ENCODE measurements around the gene NCKAP5.

Gene NCKAP5

DNA sequence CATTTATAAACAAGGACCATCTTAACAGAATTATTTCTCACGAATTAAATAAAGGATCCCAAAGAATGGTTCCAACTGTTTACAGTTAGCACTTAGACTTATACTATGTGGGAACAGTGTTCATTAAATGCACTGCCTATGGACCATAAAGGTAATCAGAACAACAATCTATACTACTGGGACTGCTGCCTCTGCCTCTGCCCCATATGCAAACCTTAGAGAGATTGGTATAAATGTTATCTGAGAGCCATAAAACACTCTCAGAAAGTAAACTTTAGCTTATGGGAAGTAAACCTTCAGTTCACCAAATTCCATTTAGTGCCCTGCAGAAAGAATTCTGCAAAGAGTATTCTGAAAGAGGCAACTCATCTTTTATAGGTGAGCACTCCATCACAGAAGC is 448.0 kb downstream of the NCKAP5 start:
- FAIRE-seq (no peak), DNase-seq (ENCODE audit: insufficient read length) (no peak)
- TF ChIP-seq POLR2AphosphoS5 (IDR thresholded peaks at IDR 0.05; ENCODE audit: low read depth, low read length) (no peak), POLR2A (IDR thresholded peaks at IDR 0.05; ENCODE audit: low read depth, low read length) (no peak), TAF1 (IDR thresholded peaks at IDR 0.05; ENCODE audit: borderline replicate concordance, low read depth, low read length) (no peak)

DNA sequence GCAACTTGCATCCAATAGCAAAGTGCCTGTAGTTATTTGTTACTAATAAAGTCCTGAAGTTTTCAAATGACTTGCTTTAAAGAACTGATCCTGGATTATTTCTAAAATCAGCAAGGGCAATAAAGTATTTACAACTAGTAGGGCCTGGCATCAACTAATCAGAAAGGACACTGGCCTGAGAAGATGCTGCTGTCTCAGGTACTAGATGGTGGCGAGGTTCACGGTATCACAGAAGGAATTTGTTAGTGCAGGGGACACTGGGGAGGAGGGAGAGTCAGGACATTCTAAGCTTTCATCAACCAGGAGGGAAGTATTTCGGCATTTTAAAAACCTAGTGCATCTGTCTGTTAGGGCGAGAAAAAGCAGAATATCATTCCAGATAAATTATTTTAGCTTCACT is 458.1 kb downstream of the NCKAP5 start:
- TF ChIP-seq POLR2AphosphoS5 (IDR thresholded peaks at IDR 0.05; ENCODE audit: low read depth, low read length) (no peak), POLR2A (IDR thresholded peaks at IDR 0.05; ENCODE audit: low read depth, low read length) (no peak), TAF1 (IDR thresholded peaks at IDR 0.05; ENCODE audit: borderline replicate concordance, low read depth, low read length) (no peak)
- DNase-seq (ENCODE audit: insufficient read length) (no peak), FAIRE-seq (no peak)

DNA sequence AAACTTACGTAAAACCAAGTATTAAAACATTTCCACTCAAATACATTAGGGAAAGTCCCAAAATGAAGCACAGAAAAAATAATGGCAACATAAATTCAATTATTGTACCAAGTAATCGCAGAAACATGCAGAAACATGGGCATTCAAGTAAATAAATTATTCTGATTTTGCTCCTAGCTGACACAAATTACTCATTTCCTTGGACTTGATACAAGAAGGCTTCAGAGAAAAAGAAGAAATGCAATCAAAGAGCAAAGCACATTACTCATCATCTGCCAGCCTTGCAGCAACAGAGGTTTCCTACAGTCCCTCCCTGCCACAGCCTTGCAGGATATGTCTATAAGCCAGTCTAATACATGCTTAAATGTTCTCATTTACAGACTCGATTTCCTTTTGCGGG is 458.5 kb downstream of the NCKAP5 start:
- DNase-seq (ENCODE audit: insufficient read length) = no peak
- FAIRE-seq = no peak
- TF ChIP-seq TAF1 (IDR thresholded peaks at IDR 0.05; ENCODE audit: borderline replicate concordance, low read depth, low read length) (no peak), POLR2AphosphoS5 (IDR thresholded peaks at IDR 0.05; ENCODE audit: low read depth, low read length) (no peak), POLR2A (IDR thresholded peaks at IDR 0.05; ENCODE audit: low read depth, low read length) (no peak)

DNA sequence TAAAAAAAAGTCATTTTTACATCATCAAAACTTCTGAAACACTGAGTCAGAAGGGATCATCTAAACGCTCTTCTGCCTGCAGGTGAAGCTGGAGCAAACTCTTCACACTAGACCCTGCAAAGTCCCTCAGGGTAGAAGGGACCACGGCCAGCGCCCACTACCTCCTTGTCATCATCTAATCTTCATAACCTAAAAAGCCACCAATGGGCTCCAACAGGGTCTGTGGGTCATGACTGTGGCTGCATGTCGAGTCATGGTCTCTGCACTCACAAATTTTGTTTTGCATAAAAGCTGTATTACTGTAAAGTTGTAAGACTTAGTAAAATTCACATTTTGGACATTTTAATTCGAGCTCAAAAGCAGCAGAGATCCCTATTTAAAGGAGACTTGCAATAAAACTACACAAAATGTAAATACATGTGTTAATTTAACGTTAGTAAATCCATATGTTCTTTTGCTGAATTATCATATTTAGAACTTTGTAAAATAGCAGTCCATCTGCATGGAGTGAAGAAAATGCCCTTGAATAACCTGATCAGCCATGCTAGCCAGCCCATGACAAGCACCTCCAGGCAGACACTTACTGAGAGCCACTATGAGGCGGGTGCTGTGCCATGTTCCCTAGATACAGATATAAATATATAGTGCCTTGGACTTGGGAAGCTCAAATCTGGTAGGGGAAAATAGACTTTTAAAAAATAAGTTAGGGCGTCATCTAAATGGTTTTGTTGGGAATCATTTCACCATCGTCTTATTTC is 461.0 kb downstream of the NCKAP5 start:
- DNase-seq (ENCODE audit: insufficient read length) (no peak), FAIRE-seq (no peak)
- TF ChIP-seq TAF1 (IDR thresholded peaks at IDR 0.05; ENCODE audit: borderline replicate concordance, low read depth, low read length) (no peak), POLR2AphosphoS5 (IDR thresholded peaks at IDR 0.05; ENCODE audit: low read depth, low read length) (no peak), POLR2A (IDR thresholded peaks at IDR 0.05; ENCODE audit: low read depth, low read length) (no peak)

DNA sequence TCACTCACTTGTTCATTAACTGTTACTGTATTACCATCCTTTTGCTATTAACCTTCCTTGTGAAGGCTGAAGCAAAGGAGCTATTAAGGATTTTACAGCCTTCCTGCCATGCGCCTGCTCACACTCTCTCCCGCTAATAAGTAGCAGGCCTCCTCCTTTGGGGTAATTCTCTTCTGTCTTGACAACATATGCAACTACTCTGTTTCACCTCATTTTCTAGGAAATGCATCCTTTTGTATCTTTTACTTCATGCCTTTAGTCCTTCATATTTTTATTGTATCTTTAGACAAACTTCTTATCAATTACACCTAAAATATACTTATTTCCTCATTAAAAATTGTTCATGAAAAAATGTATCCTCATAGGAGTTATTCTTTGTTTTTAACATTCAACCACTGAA is 463.4 kb downstream of the NCKAP5 start:
- no peak for FAIRE-seq
- DNase-seq (ENCODE audit: insufficient read length) = no peak
- TF ChIP-seq TAF1 (IDR thresholded peaks at IDR 0.05; ENCODE audit: borderline replicate concordance, low read depth, low read length) (no peak), POLR2AphosphoS5 (IDR thresholded peaks at IDR 0.05; ENCODE audit: low read depth, low read length) (no peak), POLR2A (IDR thresholded peaks at IDR 0.05; ENCODE audit: low read depth, low read length) (no peak)

DNA sequence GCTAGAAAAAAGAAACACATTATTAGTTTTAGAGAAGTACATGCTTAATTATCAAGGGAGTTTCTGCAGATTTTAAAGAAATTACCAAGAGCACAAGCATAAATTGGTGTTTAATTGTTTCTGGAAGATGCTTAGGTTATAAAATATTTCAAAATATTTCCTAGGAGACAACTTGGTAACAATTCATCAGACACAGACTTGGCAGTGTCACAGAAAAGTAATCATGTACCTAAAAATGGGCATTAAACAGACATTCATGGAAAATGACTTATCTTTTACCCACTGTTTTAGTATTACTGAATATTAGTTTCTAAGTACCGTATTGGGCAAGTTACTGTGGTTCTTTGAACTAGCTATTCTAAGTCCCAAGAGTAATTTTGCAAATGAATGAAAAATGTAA is 469.5 kb downstream of the NCKAP5 start:
- no peak for FAIRE-seq
- TF ChIP-seq POLR2AphosphoS5 (IDR thresholded peaks at IDR 0.05; ENCODE audit: low read depth, low read length) = no peak
- no peak for TF ChIP-seq POLR2A (IDR thresholded peaks at IDR 0.05; ENCODE audit: low read depth, low read length)
- no peak for TF ChIP-seq TAF1 (IDR thresholded peaks at IDR 0.05; ENCODE audit: borderline replicate concordance, low read depth, low read length)
- no peak for DNase-seq (ENCODE audit: insufficient read length)

DNA sequence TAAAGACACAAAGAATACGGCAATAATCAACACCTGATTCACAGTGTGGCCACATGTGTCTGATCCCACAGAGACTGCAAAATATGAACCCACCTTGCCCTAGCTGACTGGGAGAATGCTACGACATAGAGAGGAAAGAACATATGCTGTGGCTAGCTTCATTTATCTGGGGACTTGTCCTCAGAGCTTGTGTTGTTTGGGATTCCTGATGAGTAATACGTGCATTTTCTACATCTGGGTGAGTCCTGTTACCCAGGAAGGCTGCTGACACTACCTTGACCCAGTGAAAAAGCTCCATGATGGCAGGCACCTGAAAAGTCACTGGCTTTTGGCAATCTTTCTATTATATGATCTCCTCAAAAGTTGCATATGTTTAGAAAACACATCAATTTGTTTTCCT is 470.6 kb downstream of the NCKAP5 start:
- FAIRE-seq (no peak), DNase-seq (ENCODE audit: insufficient read length) (no peak)
- TF ChIP-seq POLR2A (IDR thresholded peaks at IDR 0.05; ENCODE audit: low read depth, low read length) (no peak), POLR2AphosphoS5 (IDR thresholded peaks at IDR 0.05; ENCODE audit: low read depth, low read length) (no peak), TAF1 (IDR thresholded peaks at IDR 0.05; ENCODE audit: borderline replicate concordance, low read depth, low read length) (no peak)

DNA sequence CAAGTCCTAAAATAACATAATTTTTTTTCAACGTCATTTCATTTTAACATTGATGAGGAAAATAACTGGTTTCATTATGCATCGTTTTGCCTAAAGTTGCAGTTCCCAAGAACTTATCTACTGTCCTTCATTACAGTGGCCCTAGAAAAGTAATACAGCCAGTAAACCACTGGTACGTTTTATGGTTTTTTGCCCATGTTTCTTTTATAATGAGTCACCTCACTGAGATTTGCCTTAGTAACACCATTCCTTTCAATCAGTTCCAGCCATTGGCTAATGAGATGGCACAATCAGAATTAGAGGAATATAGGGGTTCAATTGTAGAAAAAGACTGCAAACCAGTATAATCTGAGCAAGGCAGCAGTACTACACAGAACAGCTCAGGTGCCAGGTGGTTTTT is 475.7 kb downstream of the NCKAP5 start:
- FAIRE-seq = no peak
- no peak for TF ChIP-seq POLR2A (IDR thresholded peaks at IDR 0.05; ENCODE audit: low read depth, low read length)
- TF ChIP-seq POLR2AphosphoS5 (IDR thresholded peaks at IDR 0.05; ENCODE audit: low read depth, low read length) = no peak
- TF ChIP-seq TAF1 (IDR thresholded peaks at IDR 0.05; ENCODE audit: borderline replicate concordance, low read depth, low read length) = no peak
- DNase-seq (ENCODE audit: insufficient read length) = no peak

DNA sequence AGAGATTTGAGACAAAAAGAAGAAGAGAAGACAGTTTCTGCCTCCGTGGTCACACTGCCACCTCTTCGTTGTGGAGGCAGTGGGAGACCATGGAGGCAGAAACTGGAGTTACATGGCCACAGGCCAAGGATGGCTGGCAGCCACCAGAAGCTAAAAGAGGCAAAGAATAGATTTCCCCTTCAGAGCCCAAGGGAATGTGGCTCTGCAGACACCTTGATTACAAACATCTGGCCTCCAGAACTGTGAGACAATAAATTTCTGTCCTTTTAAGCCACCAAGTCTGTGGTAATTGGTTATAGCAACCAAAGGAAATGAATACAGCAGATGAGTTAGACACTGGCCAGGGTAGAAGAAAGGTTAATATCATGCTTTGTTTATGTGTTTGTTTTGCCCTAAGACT is 477.9 kb downstream of the NCKAP5 start:
- DNase-seq (ENCODE audit: insufficient read length) = no peak
- no peak for TF ChIP-seq POLR2A (IDR thresholded peaks at IDR 0.05; ENCODE audit: low read depth, low read length)
- TF ChIP-seq POLR2AphosphoS5 (IDR thresholded peaks at IDR 0.05; ENCODE audit: low read depth, low read length) = no peak
- TF ChIP-seq TAF1 (IDR thresholded peaks at IDR 0.05; ENCODE audit: borderline replicate concordance, low read depth, low read length) = no peak
- FAIRE-seq = no peak

DNA sequence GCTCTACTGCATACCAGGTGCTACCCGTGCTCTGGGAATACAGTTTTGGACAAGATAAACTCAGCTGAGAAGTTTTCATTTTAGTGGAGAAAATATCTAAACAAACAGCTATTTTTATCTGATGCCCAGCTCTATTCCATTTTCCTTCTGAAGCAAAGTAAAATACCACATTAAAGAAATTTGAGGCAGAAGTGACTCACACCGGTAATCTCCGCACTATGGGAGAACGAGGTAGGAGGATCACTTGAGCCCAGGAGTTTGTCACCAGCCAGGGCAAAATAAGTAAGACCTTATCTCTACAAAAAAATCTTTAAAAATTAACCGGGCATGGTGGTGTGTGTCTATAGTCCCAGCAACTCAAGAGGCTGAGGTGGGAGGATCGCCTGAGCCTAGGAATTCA is 482.1 kb downstream of the NCKAP5 start:
- no peak for DNase-seq (ENCODE audit: insufficient read length)
- no peak for FAIRE-seq
- TF ChIP-seq POLR2AphosphoS5 (IDR thresholded peaks at IDR 0.05; ENCODE audit: low read depth, low read length) (no peak), TAF1 (IDR thresholded peaks at IDR 0.05; ENCODE audit: borderline replicate concordance, low read depth, low read length) (no peak), POLR2A (IDR thresholded peaks at IDR 0.05; ENCODE audit: low read depth, low read length) (no peak)

DNA sequence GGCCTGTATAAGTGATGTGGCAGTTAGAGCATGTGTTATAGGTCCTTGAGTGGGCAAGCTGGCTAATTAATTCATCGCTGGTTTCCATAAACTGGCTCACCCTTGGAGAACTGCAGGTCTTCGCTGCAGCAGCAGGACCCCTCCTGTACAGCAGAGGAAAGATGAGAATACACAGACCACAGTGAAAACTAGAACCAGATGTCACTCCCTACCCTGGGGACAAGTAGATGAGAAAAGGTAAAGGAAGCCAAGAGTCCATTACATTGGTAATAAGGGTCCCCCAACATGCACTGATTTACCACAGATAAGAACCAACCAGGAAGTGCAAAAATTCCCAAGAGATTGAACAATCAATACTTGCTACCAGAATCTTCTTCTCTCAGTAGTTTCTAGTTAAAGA is 482.6 kb downstream of the NCKAP5 start:
- FAIRE-seq = no peak
- no peak for DNase-seq (ENCODE audit: insufficient read length)
- no peak for TF ChIP-seq POLR2AphosphoS5 (IDR thresholded peaks at IDR 0.05; ENCODE audit: low read depth, low read length)
- no peak for TF ChIP-seq TAF1 (IDR thresholded peaks at IDR 0.05; ENCODE audit: borderline replicate concordance, low read depth, low read length)

DNA sequence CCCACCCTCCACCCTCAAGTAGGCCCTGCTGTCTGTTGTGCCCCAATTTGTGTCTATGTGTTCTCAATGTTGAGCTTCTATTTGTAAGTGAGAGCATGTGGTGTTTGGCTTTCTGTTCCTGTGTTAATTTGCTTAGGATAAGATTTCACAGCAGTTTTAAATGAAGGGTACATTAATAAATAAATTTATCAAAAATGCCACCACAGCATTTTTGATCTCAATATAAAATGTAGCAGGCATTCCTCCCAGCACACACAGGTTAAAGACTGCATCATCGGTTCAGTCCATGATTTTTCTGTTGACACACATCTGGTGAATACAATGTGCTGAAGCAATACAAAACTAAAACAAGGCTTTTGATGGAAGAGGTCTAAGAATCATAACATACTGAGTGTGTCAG is 486.2 kb downstream of the NCKAP5 start:
- TF ChIP-seq TAF1 (IDR thresholded peaks at IDR 0.05; ENCODE audit: borderline replicate concordance, low read depth, low read length) (no peak), POLR2A (IDR thresholded peaks at IDR 0.05; ENCODE audit: low read depth, low read length) (no peak), POLR2AphosphoS5 (IDR thresholded peaks at IDR 0.05; ENCODE audit: low read depth, low read length) (no peak)
- FAIRE-seq (no peak), DNase-seq (ENCODE audit: insufficient read length) (no peak)

All from GM12892 (cell line).